BLaER1 treated with 17β-estradiol and CSF1 and Interleukin-3, amounts not matched to agents 10 nM and 100 nM (cell line): Measurements from ENCODE around the gene SLC38A2.

Source experiments
- H3K27ac ChIP-seq, 11 experiments: shearing (Covaris generic); formaldehyde crosslinking; 2 replicates each; pipeline ENCODE4 v1.8.1; 2022
- H3K27me3 ChIP-seq, 11 experiments: shearing (Covaris generic); formaldehyde crosslinking; 2 replicates each; pipeline ENCODE4 v1.8.1; 2022
- H3K36me3 ChIP-seq, 11 experiments: shearing (Covaris generic); formaldehyde crosslinking; 2 replicates each; pipeline ENCODE4 v1.8.1; 2022
- H3K4me1 ChIP-seq, 10 experiments: shearing (Covaris generic); formaldehyde crosslinking; 2 replicates each; pipeline ENCODE4 v1.8.1; 2022
- H3K4me2 ChIP-seq, 11 experiments: shearing (Covaris generic); formaldehyde crosslinking; 2 replicates each; pipeline ENCODE4 v1.8.1; 2022
- H3K4me3 ChIP-seq, 10 experiments: shearing (Covaris generic); formaldehyde crosslinking; 2 replicates each; pipeline ENCODE4 v1.8.1; 2022
- H3K9ac ChIP-seq, 11 experiments: shearing (Covaris generic); formaldehyde crosslinking; 2 replicates each; pipeline ENCODE4 v1.8.1; 2022
- H3K9me3 ChIP-seq, 11 experiments: shearing (Covaris generic); formaldehyde crosslinking; replicated peaks in 1 of 11; 2 replicates each; pipeline ENCODE4 v1.8.1; 2022
- H4K20me1 ChIP-seq, 11 experiments: shearing (Covaris generic); formaldehyde crosslinking; 2 replicates each; pipeline ENCODE4 v1.8.1; 2022
- Cebpa-rat ChIP-seq, 11 experiments: shearing (Covaris generic); IDR thresholded peaks; 2 replicates each; pipeline ENCODE4 v1.8.1; 2022

SLC38A2 gene

DNA sequence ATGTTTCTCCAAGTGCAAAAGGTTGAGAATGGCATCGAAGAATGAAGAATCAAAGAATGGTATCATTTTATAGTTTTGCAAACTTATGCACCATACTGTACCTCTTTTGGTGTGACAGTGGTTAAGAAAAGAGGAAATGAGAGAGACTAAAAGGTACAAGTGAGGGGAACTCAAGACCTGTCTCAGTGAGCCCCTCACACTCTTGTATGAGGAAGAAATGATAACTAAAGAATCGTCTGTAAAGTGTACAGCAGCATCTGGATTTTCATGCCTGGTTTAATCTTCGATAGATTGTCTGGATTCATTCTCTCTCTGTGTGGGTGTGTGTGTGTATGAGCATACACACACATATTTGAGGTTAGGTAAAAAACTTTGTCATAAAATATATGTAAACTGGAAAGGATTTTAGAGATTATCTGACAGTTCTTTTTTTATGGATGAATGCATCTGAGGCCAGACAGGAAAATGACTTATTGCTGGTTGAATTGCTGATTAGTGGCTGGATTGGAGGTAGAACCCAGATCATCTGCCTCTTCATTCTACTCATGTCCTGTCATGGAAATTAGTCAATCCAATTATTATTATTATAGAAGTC lies 16.0 kb upstream of the SLC38A2 start:
- H3K9me3 ChIP-seq = peaks cover 0 to 12% (median 9%) of the 10 kb centered on the region in 11 experiments; a peak in 16 of 22 replicates
- H3K4me2 ChIP-seq = peak overlapping the region; percentile 87 to 95 (median 92)
- H3K4me1 ChIP-seq = peaks cover 68 to 85% (median 74%) of the 10 kb centered on the region in 10 experiments
- peak overlapping the region in 4 of 11 experiments; percentile 1 to 95 (median 10); a peak in 4 of 22 replicates for H3K27ac ChIP-seq
- H4K20me1 ChIP-seq = no peaks in the 10 kb centered on the region
- H3K4me3 ChIP-seq = no peak overlapping the region
- H3K36me3 ChIP-seq = peaks cover 0 to 7% (median 0%) of the 10 kb centered on the region in 11 experiments; a peak in 2 of 22 replicates
- no peaks in the 10 kb centered on the region for H3K27me3 ChIP-seq
- H3K9ac ChIP-seq = no peak overlapping the region; a peak in 1 of 22 replicates
- no peak for TF ChIP-seq Cebpa-rat (IDR thresholded peaks at IDR 0.05)

DNA sequence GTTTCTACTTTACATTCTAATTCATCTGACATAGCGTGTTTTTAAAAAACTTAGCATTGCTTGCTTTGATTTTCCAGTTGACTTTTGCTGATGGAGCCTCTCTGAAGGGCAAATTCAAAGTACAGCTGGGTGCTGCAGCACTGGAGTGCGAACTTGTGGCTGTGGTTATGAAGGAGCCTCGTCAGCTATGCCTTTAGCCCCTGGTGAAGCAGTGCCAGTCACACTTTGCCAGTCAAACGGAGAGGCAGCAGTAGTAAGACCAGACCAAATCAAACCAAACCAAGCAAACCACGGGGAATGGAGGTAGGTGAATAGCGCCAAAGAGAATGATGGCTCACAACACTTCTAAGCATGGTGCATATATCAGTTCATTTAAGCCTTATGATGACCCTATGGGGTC lies 15.1 kb upstream of the SLC38A2 start:
- Histone ChIP-seq H4K20me1 (no peaks in the 10 kb centered on the region), H3K4me1 (peaks cover 69 to 84% (median 77%) of the 10 kb centered on the region in 10 experiments), H3K9ac (peak overlapping the region; percentile 32 to 64 (median 58); a peak in 20 of 22 replicates), H3K4me3 (peak overlapping the region in 9 of 10 experiments; percentile 31 to 54 (median 40); a peak in 14 of 20 replicates), H3K27ac (peak overlapping the region; percentile 41 to 97 (median 95); a peak in 21 of 22 replicates), H3K9me3 (peaks cover 0 to 12% (median 9%) of the 10 kb centered on the region in 11 experiments; a peak in 16 of 22 replicates), H3K36me3 (peaks cover 0 to 7% (median 0%) of the 10 kb centered on the region in 11 experiments; a peak in 2 of 22 replicates), H3K4me2 (peak overlapping the region; percentile 87 to 95 (median 92)), H3K27me3 (no peaks in the 10 kb centered on the region)
- TF ChIP-seq Cebpa-rat (IDR thresholded peaks at IDR 0.05) = no peak

DNA sequence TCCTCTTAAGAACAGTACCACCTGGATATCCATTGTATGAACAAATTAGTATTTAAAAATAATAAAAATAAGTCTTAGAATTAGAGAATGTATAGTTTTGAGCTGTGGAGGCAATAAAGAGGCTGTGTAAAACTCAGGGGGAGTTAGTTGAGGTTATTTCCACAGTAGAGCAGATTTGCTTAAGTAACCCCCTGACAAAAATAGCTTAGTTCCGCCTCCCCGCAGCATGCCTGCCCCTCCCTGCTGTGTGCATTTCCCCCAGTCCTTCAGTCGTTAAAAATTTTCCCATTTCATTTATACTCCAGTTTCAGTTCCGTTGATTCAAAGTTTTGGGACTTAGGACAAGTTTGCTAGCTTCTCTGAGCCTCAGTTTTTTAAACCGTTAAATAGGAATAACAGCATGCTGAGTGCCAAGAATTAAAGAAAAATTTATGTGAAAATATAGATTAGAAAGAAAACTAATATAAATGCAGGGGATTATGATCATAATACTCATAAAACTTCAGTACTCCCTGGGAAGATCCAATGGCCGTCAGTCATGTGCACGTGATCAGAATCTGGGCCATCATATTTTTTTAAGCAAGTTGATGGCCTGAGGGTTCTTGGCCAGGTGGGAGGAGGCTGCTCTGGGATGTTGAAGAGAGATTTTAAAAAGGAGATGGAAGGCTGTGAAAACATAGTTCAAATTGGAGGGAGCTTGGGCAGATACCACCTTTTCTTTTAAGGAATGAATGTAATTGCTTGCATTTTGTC lies 14.5 kb upstream of the SLC38A2 start:
- peak overlapping the region; percentile 32 to 64 (median 58); a peak in 20 of 22 replicates for H3K9ac ChIP-seq
- H3K27ac ChIP-seq = peak overlapping the region; percentile 41 to 97 (median 95); a peak in 21 of 22 replicates
- H3K4me3 ChIP-seq = peak overlapping the region; percentile 31 to 54 (median 40); a peak in 17 of 20 replicates

DNA sequence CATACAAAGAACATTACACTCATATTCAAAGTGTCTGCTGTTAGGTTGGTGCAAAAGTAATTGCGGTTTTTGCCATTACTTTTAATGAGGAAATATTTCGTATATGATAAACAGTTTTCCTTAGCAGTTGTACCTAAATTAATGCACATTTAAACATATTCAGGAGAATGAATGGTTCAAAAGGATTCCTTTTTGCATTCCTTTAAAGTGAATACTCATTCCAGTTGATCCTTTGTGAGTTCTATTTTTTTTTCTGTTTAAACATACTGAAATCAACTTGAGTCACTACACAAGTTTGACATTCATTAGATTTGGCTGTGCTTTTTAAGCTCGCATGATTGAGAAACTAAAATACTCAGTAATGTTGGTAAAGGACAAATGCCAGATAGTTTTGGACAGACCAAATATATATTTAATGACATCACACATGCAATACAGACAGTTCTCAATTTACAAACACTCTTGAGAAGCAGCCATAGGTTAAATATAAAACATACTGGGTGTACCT lies 13.8 kb upstream of the SLC38A2 start:
- H3K9ac ChIP-seq = peak overlapping the region; percentile 32 to 64 (median 58); a peak in 20 of 22 replicates

More for the DNA sequence above, 14.5 kb upstream of the SLC38A2 start:
- Histone ChIP-seq H4K20me1 (no peaks in the 10 kb centered on the region), H3K4me2 (peak overlapping the region; percentile 87 to 95 (median 92)), H3K9me3 (peaks cover 0 to 12% (median 9%) of the 10 kb centered on the region in 11 experiments; a peak in 16 of 22 replicates), H3K27me3 (no peaks in the 10 kb centered on the region), H3K36me3 (peaks cover 0 to 7% (median 0%) of the 10 kb centered on the region in 11 experiments; a peak in 2 of 22 replicates), H3K4me1 (peaks cover 71 to 85% (median 79%) of the 10 kb centered on the region in 10 experiments)
- TF ChIP-seq Cebpa-rat (IDR thresholded peaks at IDR 0.05) = 0 out of 22 replicates have a peak, but pooled peaks of 1 of the 11 experiments have one; percentile 25

DNA sequence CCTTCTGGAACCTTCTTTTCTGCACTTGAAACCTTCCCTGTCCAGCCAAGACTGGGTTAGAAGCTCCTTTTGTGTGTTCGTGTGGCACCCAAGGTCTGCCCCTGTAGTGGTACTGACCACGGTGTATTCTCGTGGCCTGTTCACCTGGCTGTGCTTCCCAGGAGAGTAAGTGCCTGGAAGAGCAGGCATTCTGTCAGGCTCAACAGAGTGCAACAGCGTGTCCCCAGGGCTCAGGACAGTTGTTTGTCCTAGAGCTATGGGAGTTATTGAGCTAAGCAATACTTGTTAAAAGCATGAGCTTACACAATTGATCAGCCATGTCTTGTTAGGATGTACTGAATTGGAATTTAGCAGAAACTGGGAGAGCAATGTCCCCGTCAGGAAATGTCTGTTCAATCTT lies 12.9 kb upstream of the SLC38A2 start:
- Histone ChIP-seq H3K4me3 (peak overlapping the region in 6 of 10 experiments; percentile 6 to 80 (median 58); a peak in 6 of 20 replicates), H3K27me3 (no peaks in the 10 kb centered on the region), H3K9ac (peak overlapping the region; percentile 5 to 96 (median 54); a peak in 14 of 22 replicates), H3K9me3 (peaks cover 0 to 4% (median 0%) of the 10 kb centered on the region in 11 experiments; a peak in 2 of 22 replicates), H3K27ac (peak overlapping the region; percentile 36 to 98 (median 96); a peak in 20 of 22 replicates), H3K36me3 (no peaks in the 10 kb centered on the region), H4K20me1 (no peaks in the 10 kb centered on the region), H3K4me1 (peaks cover 64 to 74% (median 67%) of the 10 kb centered on the region in 10 experiments), H3K4me2 (peak overlapping the region; percentile 87 to 95 (median 92))
- no peak for TF ChIP-seq Cebpa-rat (IDR thresholded peaks at IDR 0.05)

More for the DNA sequence above, 13.8 kb upstream of the SLC38A2 start:
- Histone ChIP-seq H3K36me3 (peaks cover 0 to 7% (median 0%) of the 10 kb centered on the region in 11 experiments; a peak in 2 of 22 replicates), H3K9me3 (peaks cover 0 to 12% (median 9%) of the 10 kb centered on the region in 11 experiments; a peak in 16 of 22 replicates), H3K27me3 (no peaks in the 10 kb centered on the region), H4K20me1 (no peaks in the 10 kb centered on the region), H3K4me3 (peak overlapping the region; percentile 31 to 54 (median 40); a peak in 15 of 20 replicates), H3K4me2 (peak overlapping the region; percentile 87 to 95 (median 92); a peak in 21 of 22 replicates), H3K27ac (peak overlapping the region; percentile 41 to 97 (median 95); a peak in 21 of 22 replicates), H3K4me1 (peaks cover 71 to 84% (median 75%) of the 10 kb centered on the region in 10 experiments)
- no peak for TF ChIP-seq Cebpa-rat (IDR thresholded peaks at IDR 0.05)

DNA sequence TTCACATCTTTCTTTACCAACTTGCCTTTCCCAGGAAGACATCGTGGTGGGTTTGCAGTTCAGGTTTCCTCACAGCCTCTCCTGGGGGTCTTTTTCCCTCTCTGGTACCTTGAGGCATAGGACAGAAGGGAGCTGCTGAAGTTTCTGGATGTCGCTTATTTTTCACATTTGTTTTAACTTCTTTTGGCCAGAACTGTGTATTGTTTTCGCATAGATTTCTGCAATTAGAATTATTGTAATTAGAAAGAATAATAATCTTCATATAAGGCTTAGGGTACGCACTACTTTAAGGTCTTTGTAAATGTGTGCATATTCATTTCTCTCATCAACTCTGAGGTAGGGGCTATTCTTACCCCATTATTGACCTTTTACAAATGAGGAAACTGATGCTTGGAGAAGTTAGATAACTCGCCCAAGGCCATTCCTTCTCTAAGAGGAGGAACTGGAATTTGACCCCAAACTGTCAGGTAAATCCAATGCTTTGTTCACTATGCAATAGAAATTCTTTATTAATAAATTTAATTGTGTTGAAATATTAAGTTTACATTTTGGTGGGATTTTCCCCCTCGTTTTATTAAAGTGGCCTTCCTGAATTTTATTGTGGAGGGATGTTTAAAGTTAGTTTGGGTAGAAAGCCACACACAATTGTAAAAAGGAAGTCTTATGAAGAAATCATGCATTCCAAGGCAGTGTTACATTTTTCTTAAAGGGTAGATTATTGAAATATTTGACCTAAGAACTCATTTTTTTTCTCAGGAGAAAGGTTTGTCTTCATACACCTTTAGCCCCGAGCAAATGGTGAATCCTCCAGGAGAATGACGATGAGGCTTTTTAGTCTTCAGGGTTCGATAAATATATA lies 12.1 kb upstream of the SLC38A2 start:
- H3K27ac ChIP-seq = peak overlapping the region; percentile 93 to 98 (median 96)
- H4K20me1 ChIP-seq = no peaks in the 10 kb centered on the region
- peak overlapping the region; percentile 59 to 86 (median 75) for H3K4me3 ChIP-seq
- TF ChIP-seq Cebpa-rat (IDR thresholded peaks at IDR 0.05) = no peak
- H3K4me2 ChIP-seq = peak overlapping the region; percentile 87 to 95 (median 92)
- H3K9ac ChIP-seq = peak overlapping the region; percentile 90 to 97 (median 93)
- H3K4me1 ChIP-seq = peaks cover 61 to 68% (median 64%) of the 10 kb centered on the region in 10 experiments
- 0 out of 22 replicates have a peak, but pooled peaks cover 0 to 4% (median 0%) of the 10 kb centered on the region in 11 experiments for H3K9me3 ChIP-seq
- H3K27me3 ChIP-seq = no peaks in the 10 kb centered on the region
- H3K36me3 ChIP-seq = no peaks in the 10 kb centered on the region

DNA sequence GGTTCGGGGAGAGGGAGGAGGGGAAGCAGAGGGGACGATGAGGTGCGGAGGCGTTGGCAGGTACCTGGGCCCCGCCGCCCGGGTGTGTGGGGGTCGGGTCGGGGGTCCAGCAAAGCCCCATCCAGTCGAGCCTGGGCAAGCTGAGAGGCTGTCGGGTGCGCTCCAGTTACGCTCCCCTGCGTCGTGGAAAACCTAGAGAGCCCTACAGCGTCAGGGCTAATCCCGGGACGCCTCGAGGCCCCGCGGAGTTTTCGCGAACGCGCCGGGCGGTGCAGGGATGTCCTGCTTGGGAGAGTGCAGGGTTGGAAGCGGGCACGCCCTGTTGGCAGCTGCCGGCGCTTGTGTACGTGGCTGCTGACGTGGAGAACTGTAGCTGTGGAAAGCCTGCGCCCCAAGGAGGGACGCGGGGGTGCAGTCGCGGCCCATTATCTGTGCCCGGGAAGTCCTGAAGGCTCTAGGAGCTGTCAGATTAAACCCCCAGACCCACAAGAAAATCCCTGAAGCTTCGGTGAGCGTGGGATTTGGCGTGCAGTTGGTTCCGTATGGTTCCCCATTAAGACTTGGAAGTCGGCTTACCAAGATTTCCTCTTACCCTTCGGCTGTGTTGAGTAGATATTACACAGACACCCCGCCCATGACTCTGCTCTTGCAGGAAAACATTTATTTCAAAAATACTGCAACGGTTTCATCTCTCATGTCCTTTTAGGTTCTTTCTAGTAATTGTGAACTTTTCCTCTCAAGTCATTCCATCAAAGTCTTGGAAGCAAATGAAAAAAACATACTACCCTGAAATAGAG lies 11.3 kb upstream of the SLC38A2 start:
- 0 out of 22 replicates have a peak, but pooled peaks cover 0 to 4% (median 0%) of the 10 kb centered on the region in 11 experiments for H3K9me3 ChIP-seq
- TF ChIP-seq Cebpa-rat (IDR thresholded peaks at IDR 0.05) = no peak
- H4K20me1 ChIP-seq = no peaks in the 10 kb centered on the region
- no peaks in the 10 kb centered on the region for H3K27me3 ChIP-seq
- peak overlapping the region; percentile 87 to 95 (median 92) for H3K4me2 ChIP-seq
- peaks cover 54 to 63% (median 57%) of the 10 kb centered on the region in 10 experiments for H3K4me1 ChIP-seq
- H3K27ac ChIP-seq = peak overlapping the region; percentile 93 to 98 (median 96)
- H3K4me3 ChIP-seq = peak overlapping the region; percentile 59 to 86 (median 75)
- H3K36me3 ChIP-seq = no peaks in the 10 kb centered on the region
- peak overlapping the region; percentile 90 to 97 (median 93) for H3K9ac ChIP-seq
